ENCODE data around the gene FNDC5. TPM values are rescaled to one million over a fixed set of nuclear protein-coding genes. Genes with fewer than 3 reads are reported as not detected.

The FNDC5 gene
- total RNA-seq, 1 experiment from 2014 or later, result 4.5 TPM

GRCh38 chr1:32897082-32898049, 26.7 kb upstream of the FNDC5 start:
- Histone ChIP-seq H3K23ac (ENCODE audit: insufficient read length, low read depth, low read length) (no peak overlapping the region), H2AK5ac (ENCODE audit: insufficient read length, low read length) (no peak overlapping the region), H3K9me3 (ENCODE audit: control insufficient read depth, low read depth, low read length) (no peaks in the 10 kb centered on the region), H3K27me3 (ENCODE audit: insufficient read depth, low read length) (peaks cover 22% of the 10 kb centered on the region; the same call in 1 of the 2 replicates), H3K23me2 (ENCODE audit: insufficient read length, low read depth, low read length, poor library complexity, severe bottlenecking) (peaks cover 8% of the 10 kb centered on the region), H2BK5ac (ENCODE audit: insufficient read length, low read length) (no peak overlapping the region), H3K56ac (ENCODE audit: insufficient read length, low read depth, low read length) (no peak overlapping the region), H2BK20ac (ENCODE audit: low read depth, low read length, poor library complexity, severe bottlenecking) (no peak overlapping the region), H3K14ac (ENCODE audit: insufficient read depth, low read length) (no peak overlapping the region; the same call in 1 of the 2 replicates), H4K8ac (replicated peaks; ENCODE audit: insufficient read length, low read depth, low read length) (no peak overlapping the region), H3K4me2 (ENCODE audit: insufficient read depth, insufficient read length, low read length) (no peak overlapping the region), H4K91ac (ENCODE audit: insufficient read length, low read depth, low read length) (no peak overlapping the region), H3K9ac (ENCODE audit: extremely low read depth, insufficient read length, low read length) (no peak overlapping the region), H2BK120ac (ENCODE audit: low read depth, low read length, poor library complexity, severe bottlenecking) (no peak overlapping the region), H3K4me1 (ENCODE audit: insufficient read depth, low read length) (no peaks in the 10 kb centered on the region), H2BK15ac (ENCODE audit: low read depth, low read length) (no peak overlapping the region), H4K5ac (ENCODE audit: insufficient read length, low read depth, low read length) (no peak overlapping the region), H2AFZ (ENCODE audit: low read length) (no peak overlapping the region), H2BK12ac (ENCODE audit: insufficient read length, low read depth, low read length) (no peak overlapping the region), H4K20me1 (ENCODE audit: control insufficient read depth, insufficient read depth, insufficient read length) (peaks cover 3% of the 10 kb centered on the region), H3K79me1 (ENCODE audit: insufficient read depth, low read depth, low read length, poor library complexity, severe bottlenecking) (no peaks in the 10 kb centered on the region), H3K79me2 (ENCODE audit: insufficient read depth, low read length) (no peaks in the 10 kb centered on the region), H3K18ac (ENCODE audit: insufficient read length, low read depth, low read length) (no peak overlapping the region), H3K4ac (ENCODE audit: low read depth, low read length) (no peak overlapping the region), H3T11ph (ENCODE audit: low read length) (no peak overlapping the region), H3K27ac (ENCODE audit: insufficient read length, low read depth, low read length) (no peak overlapping the region)
- no peak for TF ChIP-seq CTCF (conservative IDR thresholded peaks at IDR 0.05)
- H3K27me3 Mint-ChIP-seq (ENCODE audit: low read depth), result peaks cover 70% of the 10 kb centered on the region
- no peak overlapping the region for H3K4me3 Mint-ChIP-seq
- no peak for DNase-seq
- H3K4me1 Mint-ChIP-seq, result peaks cover 15 to 30% of the 10 kb centered on the region in 2 experiments
- no CpG with 5 or more reads among the region's 11 CpGs for WGBS (ENCODE audit: extremely low coverage, insufficient read length, low lambda C conversion rate)
- H3K27ac Mint-ChIP-seq, result no peak overlapping the region
- H3K9me3 Mint-ChIP-seq, result peaks cover 3% of the 10 kb centered on the region in 2 experiments; a peak in 3 of 5 replicates
- H3K36me3 Mint-ChIP-seq (ENCODE audit: insufficient read depth in 1 of 3, low read depth in 3 of 3), result peaks cover 0 to 7% (median 0%) of the 10 kb centered on the region in 3 experiments; a peak in 2 of 7 replicates
